DOHH2 (cell line): ENCODE data around the gene AFG3L2.

Source experiments
- EZH2phosphoT487 ChIP-seq: fragments of 200-600 bp; sonication (generic); IDR thresholded peaks from 2 replicates; pipeline ENCODE4 v1.6.1; 2017; ENCODE audit warnings: borderline replicate concordance, mild to moderate bottlenecking, antibody characterized with exemption, low read length, moderate library complexity, mixed read lengths
- TF ChIP-seq, protein P1 (sequence below): fragments of 200-600 bp; sonication (generic); IDR thresholded peaks from one replicate; pipeline ENCODE4 v1.5.1; 2014; ENCODE audit warnings: antibody characterized with exemption, mild to moderate bottlenecking, low read depth, low read length; ENCODE audit not compliant: poor library complexity, severe bottlenecking

DNA sequence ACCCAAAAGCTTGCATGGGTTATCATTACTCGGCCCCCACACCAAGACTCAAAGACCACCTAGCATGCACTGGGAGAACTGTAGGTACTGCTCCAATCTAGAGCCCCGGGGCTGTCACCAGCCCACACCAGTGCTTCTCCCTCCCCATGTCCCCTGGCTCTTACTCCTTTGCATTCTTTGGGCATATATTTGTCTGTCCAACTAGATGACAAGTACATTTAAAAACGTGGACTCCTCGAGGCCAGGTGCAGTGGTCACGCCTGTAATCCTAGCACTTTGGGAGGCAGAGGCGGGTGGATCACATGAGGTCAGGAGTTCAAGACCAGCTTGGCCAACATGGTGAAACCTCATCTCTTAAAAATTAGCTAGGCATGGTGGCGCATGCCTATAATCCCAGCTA is 7.8 kb downstream of the AFG3L2 start:
- TF ChIP-seq EZH2phosphoT487: no peak
- TF ChIP-seq, protein P1, sequence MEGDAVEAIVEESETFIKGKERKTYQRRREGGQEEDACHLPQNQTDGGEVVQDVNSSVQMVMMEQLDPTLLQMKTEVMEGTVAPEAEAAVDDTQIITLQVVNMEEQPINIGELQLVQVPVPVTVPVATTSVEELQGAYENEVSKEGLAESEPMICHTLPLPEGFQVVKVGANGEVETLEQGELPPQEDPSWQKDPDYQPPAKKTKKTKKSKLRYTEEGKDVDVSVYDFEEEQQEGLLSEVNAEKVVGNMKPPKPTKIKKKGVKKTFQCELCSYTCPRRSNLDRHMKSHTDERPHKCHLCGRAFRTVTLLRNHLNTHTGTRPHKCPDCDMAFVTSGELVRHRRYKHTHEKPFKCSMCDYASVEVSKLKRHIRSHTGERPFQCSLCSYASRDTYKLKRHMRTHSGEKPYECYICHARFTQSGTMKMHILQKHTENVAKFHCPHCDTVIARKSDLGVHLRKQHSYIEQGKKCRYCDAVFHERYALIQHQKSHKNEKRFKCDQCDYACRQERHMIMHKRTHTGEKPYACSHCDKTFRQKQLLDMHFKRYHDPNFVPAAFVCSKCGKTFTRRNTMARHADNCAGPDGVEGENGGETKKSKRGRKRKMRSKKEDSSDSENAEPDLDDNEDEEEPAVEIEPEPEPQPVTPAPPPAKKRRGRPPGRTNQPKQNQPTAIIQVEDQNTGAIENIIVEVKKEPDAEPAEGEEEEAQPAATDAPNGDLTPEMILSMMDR: no peak
